GM23338 (cell line): ENCODE results near the gene CFAP92.

Experiments
- CREB1 ChIP-seq: fragments of 250-450 bp; sonication (Bioruptor Pico); IDR thresholded peaks from 2 replicates; pipeline ENCODE4 v1.5.0; 2020; ENCODE audit warnings: low read depth, mild to moderate bottlenecking, moderate library complexity
- EZH2phosphoT487 ChIP-seq: fragments of 200-600 bp; sonication (generic); IDR thresholded peaks from one replicate; pipeline ENCODE4 v1.8.1; 2018; ENCODE audit warnings: antibody characterized with exemption; ENCODE audit not compliant: unreplicated experiment
- TF ChIP-seq, protein P1 (sequence below): IDR thresholded peaks from one replicate; pipeline ENCODE4 v1.6.1; 2018; ENCODE audit warnings: antibody characterized with exemption; ENCODE audit not compliant: unreplicated experiment
- TF ChIP-seq, protein P2 (sequence below), 2 experiments: fragments of 200-600 bp in 1 of 2; sonication (generic) in 1 of 2; conservative IDR thresholded peaks; 2 replicates each; pipeline versions ENCODE4 v1.5.1 to v1.6.1; 2016 to 2017; ENCODE audit warnings: antibody characterized with exemption in 2 of 2, low read depth in 2 of 2, mild to moderate bottlenecking in 2 of 2, moderate library complexity in 1 of 2

DNA sequence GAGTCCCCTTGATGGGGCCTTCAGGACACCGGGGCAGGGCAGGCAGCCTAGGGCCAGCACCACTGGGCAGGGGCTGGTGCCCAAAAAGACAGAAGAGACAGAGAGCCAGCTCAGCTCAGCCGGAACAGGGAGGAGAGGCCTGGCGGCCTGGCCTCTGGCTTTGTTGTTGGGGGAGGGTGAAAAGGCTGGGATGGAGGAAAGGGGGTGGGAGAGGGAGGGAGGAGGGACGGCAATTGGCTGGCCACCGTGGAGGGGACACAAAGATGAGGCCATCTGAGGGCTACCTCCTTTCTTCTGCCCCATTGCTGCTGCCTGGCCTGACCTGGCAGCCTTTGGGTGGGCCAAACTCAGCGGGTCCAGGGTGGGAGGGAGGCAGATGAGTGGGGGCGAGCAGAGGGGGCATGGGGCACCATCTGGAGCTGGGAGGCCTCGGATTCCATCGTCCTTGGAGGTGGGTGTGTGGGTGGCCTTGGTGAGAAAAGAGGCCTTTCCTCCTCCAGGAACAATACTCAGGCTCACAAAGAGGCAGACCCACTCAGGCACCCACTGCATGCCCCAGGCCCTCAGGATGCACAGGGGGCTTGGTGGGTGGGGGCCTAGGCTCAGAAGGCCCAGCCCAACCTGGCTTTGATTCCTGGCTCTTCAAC is 16.6 kb upstream of the CFAP92 start:
- TF ChIP-seq, protein P1, sequence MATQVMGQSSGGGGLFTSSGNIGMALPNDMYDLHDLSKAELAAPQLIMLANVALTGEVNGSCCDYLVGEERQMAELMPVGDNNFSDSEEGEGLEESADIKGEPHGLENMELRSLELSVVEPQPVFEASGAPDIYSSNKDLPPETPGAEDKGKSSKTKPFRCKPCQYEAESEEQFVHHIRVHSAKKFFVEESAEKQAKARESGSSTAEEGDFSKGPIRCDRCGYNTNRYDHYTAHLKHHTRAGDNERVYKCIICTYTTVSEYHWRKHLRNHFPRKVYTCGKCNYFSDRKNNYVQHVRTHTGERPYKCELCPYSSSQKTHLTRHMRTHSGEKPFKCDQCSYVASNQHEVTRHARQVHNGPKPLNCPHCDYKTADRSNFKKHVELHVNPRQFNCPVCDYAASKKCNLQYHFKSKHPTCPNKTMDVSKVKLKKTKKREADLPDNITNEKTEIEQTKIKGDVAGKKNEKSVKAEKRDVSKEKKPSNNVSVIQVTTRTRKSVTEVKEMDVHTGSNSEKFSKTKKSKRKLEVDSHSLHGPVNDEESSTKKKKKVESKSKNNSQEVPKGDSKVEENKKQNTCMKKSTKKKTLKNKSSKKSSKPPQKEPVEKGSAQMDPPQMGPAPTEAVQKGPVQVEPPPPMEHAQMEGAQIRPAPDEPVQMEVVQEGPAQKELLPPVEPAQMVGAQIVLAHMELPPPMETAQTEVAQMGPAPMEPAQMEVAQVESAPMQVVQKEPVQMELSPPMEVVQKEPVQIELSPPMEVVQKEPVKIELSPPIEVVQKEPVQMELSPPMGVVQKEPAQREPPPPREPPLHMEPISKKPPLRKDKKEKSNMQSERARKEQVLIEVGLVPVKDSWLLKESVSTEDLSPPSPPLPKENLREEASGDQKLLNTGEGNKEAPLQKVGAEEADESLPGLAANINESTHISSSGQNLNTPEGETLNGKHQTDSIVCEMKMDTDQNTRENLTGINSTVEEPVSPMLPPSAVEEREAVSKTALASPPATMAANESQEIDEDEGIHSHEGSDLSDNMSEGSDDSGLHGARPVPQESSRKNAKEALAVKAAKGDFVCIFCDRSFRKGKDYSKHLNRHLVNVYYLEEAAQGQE = no peak
- TF ChIP-seq, protein P2, sequence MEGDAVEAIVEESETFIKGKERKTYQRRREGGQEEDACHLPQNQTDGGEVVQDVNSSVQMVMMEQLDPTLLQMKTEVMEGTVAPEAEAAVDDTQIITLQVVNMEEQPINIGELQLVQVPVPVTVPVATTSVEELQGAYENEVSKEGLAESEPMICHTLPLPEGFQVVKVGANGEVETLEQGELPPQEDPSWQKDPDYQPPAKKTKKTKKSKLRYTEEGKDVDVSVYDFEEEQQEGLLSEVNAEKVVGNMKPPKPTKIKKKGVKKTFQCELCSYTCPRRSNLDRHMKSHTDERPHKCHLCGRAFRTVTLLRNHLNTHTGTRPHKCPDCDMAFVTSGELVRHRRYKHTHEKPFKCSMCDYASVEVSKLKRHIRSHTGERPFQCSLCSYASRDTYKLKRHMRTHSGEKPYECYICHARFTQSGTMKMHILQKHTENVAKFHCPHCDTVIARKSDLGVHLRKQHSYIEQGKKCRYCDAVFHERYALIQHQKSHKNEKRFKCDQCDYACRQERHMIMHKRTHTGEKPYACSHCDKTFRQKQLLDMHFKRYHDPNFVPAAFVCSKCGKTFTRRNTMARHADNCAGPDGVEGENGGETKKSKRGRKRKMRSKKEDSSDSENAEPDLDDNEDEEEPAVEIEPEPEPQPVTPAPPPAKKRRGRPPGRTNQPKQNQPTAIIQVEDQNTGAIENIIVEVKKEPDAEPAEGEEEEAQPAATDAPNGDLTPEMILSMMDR (conservative IDR thresholded peaks at IDR 0.05; ENCODE audit: low read depth in 2 of 2) = no peak
- TF ChIP-seq EZH2phosphoT487 (no peak), CREB1 (CRISPR knock-in tag) (no peak)
